ENCODE results near the gene SP9. TPM values are rescaled to one million over a fixed set of nuclear protein-coding genes. Genes with fewer than 3 reads are reported as not detected.
A peak's percentile ranks its signal among the peaks of the same experiment; 100 is the strongest.

The SP9 gene
- total RNA-seq, 4 donors from 2014 or later = not detected

DNA sequence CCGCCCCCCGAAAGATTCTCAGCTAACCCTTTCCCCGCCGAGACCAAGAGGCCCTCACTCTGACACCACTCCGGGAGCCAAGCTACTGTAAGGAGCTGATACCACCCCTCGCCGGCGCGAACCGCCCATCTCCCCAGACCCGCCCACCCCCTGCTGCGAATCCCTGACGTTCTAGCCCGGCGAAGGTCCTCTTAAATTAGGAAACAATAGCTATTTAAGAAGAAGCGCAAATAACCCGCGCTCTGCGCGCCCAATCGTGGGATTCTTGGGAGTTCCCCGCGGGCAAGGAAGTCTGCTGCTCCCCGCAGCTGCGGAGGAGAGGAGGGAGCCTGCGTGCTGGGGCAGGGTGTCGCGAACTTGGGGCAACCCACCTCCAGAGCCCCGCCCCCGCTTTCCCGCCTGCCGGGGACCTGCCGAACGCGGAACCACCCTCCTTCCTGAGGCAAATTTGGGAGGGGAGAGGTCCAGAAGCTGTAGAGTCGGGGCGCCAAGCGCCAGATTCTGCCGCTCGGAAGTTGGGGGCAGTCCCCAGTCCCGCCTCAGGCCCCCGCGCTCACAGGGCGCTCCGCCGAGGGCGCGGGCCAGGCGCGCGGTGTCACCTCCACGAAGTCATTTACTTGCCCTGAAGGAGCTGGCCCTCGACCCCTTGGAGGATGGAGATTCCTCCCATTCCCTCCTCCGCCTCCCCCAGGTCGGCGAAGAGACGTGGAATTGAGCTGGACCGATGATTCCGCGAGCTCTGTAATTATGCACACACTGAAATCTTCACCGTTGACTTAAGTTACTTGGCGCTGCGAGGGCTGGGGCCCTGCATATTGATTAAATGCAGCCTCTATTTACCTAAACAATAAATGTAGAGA lies 8.4 kb upstream of the SP9 start:
- TF ChIP-seq, protein P1, sequence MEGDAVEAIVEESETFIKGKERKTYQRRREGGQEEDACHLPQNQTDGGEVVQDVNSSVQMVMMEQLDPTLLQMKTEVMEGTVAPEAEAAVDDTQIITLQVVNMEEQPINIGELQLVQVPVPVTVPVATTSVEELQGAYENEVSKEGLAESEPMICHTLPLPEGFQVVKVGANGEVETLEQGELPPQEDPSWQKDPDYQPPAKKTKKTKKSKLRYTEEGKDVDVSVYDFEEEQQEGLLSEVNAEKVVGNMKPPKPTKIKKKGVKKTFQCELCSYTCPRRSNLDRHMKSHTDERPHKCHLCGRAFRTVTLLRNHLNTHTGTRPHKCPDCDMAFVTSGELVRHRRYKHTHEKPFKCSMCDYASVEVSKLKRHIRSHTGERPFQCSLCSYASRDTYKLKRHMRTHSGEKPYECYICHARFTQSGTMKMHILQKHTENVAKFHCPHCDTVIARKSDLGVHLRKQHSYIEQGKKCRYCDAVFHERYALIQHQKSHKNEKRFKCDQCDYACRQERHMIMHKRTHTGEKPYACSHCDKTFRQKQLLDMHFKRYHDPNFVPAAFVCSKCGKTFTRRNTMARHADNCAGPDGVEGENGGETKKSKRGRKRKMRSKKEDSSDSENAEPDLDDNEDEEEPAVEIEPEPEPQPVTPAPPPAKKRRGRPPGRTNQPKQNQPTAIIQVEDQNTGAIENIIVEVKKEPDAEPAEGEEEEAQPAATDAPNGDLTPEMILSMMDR (IDR thresholded peaks at IDR 0.05) = no peak
- TF ChIP-seq POLR2A (IDR thresholded peaks at IDR 0.05) = no peak
- H3K27me3 ChIP-seq = peaks cover 34 to 50% of the 10 kb centered on the region in 2 donors
- peaks cover 0 to 12% of the 10 kb centered on the region in 2 donors for H3K4me1 ChIP-seq
- H3K9me3 ChIP-seq = no peaks in the 10 kb centered on the region
- intact Hi-C loops (cut with DNase I; ENCODE audit: low total_unique reads) = no loop called here
- H3K36me3 ChIP-seq = no peaks in the 10 kb centered on the region
- peak overlapping the region; percentile 9 to 27 for H3K4me3 ChIP-seq
- peak in 1 of 2 donors; percentile 20 for DNase-seq
- H3K27ac ChIP-seq = no peak overlapping the region

DNA sequence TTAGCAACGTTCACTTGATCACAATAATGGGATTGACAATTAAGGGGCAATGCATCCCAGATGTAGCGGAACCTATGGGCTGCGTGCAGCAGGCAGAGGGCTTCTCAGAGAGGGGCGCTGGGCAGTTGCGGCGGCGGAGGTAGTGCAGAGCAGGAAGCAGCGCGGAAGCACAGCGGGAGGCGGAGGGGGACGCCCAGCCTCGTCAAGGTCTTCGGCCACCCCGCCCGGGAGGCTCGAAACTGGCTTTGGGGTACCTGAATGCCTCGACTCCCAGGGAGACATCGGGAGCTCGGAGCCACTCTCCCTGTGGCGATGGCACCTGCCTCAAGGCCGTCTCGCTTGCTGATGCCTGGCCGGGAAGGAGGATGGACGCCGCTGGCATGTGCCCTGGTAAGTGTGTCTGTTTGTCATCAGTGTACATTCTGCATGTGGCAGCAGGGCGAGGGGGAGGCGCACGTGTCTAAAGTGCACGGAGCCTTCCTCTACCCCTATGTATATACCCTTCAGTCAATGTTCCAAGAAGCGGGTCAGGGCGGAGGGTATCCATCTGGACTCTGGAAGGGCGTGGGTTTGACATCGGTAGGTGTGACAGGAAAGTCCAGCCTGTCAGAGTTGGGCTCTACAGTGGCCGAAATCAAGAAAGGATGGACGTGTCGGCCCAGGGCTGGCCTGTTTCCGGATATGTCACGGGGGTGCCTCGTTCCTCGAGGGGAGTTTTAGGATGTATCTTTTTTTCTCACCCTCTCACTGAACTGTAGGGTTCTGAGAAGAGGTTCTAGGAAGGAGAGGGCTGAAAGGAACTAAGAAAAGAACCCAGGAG lies 7.5 kb upstream of the SP9 start:
- Histone ChIP-seq H3K4me3 (peak overlapping the region in 1 of 2 donors; percentile 27), H3K27ac (no peak overlapping the region), H3K36me3 (no peaks in the 10 kb centered on the region), H3K27me3 (peaks cover 39 to 59% of the 10 kb centered on the region in 2 donors), H3K9me3 (no peaks in the 10 kb centered on the region), H3K4me1 (peaks cover 0 to 12% of the 10 kb centered on the region in 2 donors)
- TF ChIP-seq, protein P1 (IDR thresholded peaks at IDR 0.05) = no peak
- TF ChIP-seq POLR2A (IDR thresholded peaks at IDR 0.05) = no peak
- DNase-seq = no peak
- intact Hi-C loops (cut with DNase I; ENCODE audit: low total_unique reads) = no loop called here

DNA sequence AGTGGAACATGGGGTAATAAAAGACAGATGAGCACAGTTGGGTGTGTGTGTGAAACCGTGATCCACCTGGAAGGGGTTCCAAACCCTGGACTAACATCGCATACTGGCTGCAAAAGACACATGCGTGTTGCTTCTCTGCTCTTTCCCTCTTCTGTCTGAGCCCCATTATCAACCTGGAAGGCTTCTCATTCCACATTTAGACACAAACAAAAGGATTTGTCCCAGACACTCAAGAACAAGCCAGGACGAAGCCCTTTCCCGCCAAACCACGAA lies 7.0 kb upstream of the SP9 start:
- Histone ChIP-seq H3K36me3 (no peaks in the 10 kb centered on the region), H3K4me3 (no peak overlapping the region), H3K9me3 (no peaks in the 10 kb centered on the region), H3K4me1 (peaks cover 0 to 12% of the 10 kb centered on the region in 2 donors), H3K27me3 (peaks cover 44 to 64% of the 10 kb centered on the region in 2 donors), H3K27ac (no peak overlapping the region)
- no peak for TF ChIP-seq POLR2A (IDR thresholded peaks at IDR 0.05)
- TF ChIP-seq, protein P1 (IDR thresholded peaks at IDR 0.05) = no peak
- DNase-seq = no peak
- intact Hi-C loops (cut with DNase I; ENCODE audit: low total_unique reads) = no loop called here

DNA sequence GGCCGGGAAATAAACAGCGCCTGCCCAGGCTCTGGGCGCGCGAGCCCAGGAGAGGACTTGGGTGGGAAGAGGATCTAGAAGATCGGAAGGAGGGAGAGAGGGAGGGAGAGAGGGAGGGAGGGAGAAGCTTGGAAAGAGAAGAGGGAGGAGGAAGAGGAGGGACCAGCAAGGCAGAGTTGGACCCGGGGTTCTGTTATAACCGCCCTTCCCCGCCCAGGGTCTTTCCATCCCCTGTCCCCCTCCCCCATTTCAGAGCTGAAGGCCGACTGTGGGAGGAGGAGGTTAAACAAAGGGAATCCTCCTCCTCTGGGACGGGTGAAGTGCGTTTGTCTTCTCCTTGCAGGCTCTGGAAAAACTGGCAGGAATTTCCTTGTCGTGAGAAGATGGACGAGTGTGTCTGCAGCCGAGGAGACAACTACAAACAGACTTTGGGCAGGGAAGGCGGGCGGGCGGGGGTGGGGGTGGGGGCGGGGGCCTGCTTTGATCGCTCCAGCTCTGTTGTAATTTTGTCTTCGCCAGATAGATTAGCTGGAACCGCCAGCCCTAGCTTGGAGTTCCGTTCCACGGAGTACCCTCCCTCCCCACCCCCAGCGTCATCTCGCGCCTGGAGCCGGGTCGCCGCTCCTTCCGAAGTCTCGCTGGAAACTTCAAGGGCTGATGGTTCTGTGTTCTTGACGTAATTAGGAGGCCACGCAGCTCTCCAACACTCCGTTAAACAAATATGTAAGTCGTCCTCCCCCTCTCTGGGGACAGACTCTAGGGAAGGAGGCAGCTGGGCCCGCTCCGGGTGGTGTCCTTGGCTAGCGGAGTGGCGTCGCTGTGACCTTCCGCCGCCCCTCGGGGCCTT lies 6.4 kb upstream of the SP9 start:
- intact Hi-C loops (cut with DNase I; ENCODE audit: low total_unique reads) = no loop called here
- Histone ChIP-seq H3K27ac (no peak overlapping the region), H3K27me3 (peaks cover 48 to 70% of the 10 kb centered on the region in 2 donors), H3K9me3 (no peaks in the 10 kb centered on the region), H3K4me3 (no peak overlapping the region), H3K36me3 (no peaks in the 10 kb centered on the region), H3K4me1 (peaks cover 0 to 12% of the 10 kb centered on the region in 2 donors)
- no peak for DNase-seq
- no peak for TF ChIP-seq POLR2A (IDR thresholded peaks at IDR 0.05)
- TF ChIP-seq, protein P1 (IDR thresholded peaks at IDR 0.05) = no peak
